HG03135 (cell line): ENCODE data around the gene ITGA5.

Experiments used
- ATAC-seq: cut with Tn5 transposase; IDR thresholded peaks from one replicate; pipeline ENCODE4 v1.9.1; 2021; ENCODE audit warnings: mild to moderate bottlenecking, moderate library complexity; ENCODE audit not compliant: unreplicated experiment

Gene ITGA5

GRCh38 chr12:54419088-54419887 lies at the start of gene ITGA5:
TSS of gene ITGA5 (minus strand) at chr12:54419266. CDS start at chr12:54419198, 68 bp downstream.
- no peak for ATAC-seq

GRCh38 chr12:54465857-54466523 lies 46.9 kb upstream of the ITGA5 start:
- ATAC-seq = no peak

DNA sequence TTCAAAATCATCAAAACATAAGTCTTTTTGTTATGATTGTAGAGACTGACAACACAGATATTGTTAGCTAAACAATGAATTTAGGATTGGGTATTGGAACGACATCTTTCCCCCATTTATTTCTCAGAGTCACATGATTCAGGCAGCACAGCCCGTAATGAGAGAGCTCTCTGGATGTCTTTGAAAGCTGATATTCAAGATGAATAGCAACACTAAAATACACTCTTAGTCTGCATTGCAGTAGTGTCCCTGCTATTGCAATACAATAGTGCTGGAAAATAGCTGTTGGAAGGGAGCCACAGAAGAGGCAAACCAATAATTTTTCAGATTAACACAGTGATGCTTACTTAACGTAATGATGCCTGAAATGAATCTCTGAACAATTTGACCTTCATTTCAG lies 44.4 kb upstream of the ITGA5 start:
- no peak for ATAC-seq

DNA sequence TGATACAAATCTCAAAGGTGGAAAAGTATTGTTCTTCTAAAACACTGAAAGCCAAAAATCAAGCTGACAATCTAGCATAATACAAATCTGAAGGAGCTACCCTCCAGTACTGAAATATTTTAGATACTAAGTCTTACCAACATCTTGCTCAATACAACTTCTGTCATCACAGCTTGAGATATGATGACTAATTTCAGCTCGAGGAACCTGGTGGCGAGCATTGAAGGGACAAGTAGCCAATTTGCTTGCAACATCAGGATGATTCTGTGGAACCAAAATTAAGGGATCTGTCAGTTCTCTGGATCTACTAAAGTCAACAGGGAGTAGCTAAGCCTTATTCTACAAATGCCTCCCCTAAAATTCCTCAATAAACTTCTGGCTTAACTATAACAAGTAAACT lies 44.0 kb upstream of the ITGA5 start:
- no peak for ATAC-seq

DNA sequence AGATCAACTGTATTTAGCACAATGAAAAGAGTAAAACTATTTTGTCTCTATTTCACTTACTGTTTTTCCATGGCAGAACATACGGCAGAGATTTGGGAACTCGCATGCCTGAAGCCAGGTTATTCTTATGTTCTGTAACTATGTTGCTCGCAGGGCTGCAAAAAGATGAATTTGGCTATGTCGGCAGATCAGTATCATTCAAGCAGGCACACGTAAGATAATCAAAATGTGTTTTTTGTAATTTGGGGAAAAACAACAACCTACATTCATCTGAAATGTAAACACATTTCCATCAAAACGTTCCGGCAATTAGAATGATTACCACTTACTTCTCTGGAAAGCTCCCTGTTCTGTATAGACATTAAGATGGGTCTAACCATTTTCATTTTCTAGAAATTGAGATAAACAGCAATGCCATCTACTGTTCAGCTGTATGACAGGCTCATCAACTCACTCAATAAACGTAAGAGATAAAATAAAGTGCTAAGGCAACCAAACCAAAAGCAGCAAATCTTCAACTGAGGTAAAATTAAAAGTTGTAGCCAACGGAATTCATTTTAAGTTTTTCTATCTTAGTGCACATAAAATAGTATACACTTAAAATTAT lies 41.4 kb upstream of the ITGA5 start:
- no peak for ATAC-seq

GRCh38 chr12:54459355-54459754 lies 40.3 kb upstream of the ITGA5 start:
- no peak for ATAC-seq

GRCh38 chr12:54455760-54456469 lies 36.8 kb upstream of the ITGA5 start:
- no peak for ATAC-seq

GRCh38 chr12:54452628-54453027 lies 33.6 kb upstream of the ITGA5 start:
- no peak for ATAC-seq

DNA sequence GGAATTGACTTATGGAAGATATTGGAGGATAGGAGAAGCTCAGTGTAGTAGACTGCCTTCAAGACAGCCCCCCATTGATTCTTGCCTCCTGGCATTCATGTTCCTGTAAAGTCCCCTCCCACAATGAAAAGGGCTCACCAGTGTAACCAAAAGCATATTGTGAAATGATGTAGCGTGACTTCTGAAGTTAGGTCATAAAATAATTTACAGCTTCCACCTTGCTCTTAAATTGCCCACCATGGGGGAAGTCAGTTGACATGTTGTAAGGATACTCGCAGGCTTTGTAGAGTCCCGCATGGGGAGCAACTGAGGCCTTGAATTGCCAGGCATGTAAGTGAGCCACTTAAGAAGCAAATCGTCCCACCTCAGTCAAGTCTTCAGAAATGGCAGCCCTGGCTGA lies 29.3 kb upstream of the ITGA5 start:
- ATAC-seq = no peak

GRCh38 chr12:54447917-54448316 lies 28.9 kb upstream of the ITGA5 start:
- no peak for ATAC-seq

GRCh38 chr12:54444206-54444605 lies 25.1 kb upstream of the ITGA5 start:
- ATAC-seq = no peak

GRCh38 chr12:54443446-54443845 lies 24.4 kb upstream of the ITGA5 start:
- no peak for ATAC-seq

- no peak for ATAC-seq
These were observed 23.9 kb upstream of the ITGA5 start for GRCh38 chr12:54442961-54443360.

- no peak for ATAC-seq
These were observed 23.0 kb upstream of the ITGA5 start for GRCh38 chr12:54442099-54442498.

DNA sequence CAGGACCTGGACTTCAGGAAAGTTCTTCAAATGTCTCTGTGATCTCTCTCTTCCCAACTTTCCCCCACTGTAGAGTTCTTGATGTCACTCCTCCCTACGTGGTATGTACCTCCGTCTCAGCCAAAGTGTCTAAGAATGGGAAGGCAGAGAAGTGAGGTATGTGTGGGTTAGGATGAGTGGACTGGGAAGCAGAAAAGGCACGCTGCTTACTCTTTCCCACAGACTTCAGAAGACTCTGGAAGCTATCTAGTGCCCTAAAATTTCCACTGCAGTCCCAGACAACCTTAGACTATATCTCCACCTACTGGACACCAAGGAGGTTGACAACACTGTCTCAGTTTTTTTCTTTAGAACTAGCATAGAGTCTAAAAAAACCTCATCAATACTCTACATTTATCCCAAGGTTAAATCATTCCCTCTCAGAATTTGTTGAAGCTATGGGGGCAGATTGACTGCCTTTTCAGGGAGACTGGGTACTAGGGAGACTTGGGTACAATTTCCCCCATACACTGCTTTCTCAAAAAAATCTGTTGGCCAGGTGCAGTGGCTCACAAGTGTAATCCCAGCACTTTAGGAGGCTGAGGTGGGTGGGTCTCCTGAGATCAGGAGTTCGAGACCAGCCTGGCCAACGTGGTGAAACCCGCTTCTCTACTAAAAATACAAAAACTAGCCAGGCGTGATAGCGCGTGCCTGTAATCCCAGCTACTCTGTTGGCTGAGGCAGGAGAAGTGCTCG lies 20.6 kb upstream of the ITGA5 start:
- no peak for ATAC-seq

- ATAC-seq = no peak
These were observed 20.0 kb upstream of the ITGA5 start for GRCh38 chr12:54439096-54439495.

- ATAC-seq = no peak
These were observed 19.5 kb upstream of the ITGA5 start for GRCh38 chr12:54438517-54438916.

- no peak for ATAC-seq
These were observed 18.6 kb upstream of the ITGA5 start for GRCh38 chr12:54437697-54438096.

DNA sequence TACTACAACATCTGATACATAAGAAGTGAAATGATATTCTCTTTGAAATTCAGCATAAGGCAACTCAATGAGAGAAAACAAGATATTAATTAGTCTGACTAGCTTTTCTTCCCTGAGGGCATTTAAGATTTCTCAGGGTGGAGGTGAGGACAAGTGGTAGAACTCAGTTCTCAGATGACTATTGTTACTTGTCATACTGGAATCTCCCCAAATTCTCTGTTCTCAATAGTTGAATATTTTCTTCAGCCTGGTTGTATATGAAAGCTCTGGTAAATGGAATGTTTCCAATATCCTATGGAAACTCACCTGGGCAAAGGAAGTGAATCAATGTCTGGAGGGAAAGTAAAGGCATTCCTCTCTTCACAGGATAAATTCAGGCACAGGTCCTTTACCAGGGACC lies 18.2 kb upstream of the ITGA5 start:
- ATAC-seq = no peak

GRCh38 chr12:54432815-54433164 lies 13.7 kb upstream of the ITGA5 start:
- ATAC-seq = no peak
